Mesendoderm (in vitro differentiated cells): Measurements from ENCODE around the gene CIAO2A.
"Not testable (repeated sequence)": the region's sequence is repeated elsewhere in the genome, so short reads cannot be mapped to it uniquely, and the experiment has no call there.

Experiments
- DNase-seq: peaks from one replicate; pipeline ENCODE4 v3.0.0; 2013
- H2AK5ac ChIP-seq: 2 replicates; pipeline ENCODE4 v1.6.1; 2013; ENCODE audit warnings: low read length, inconsistent platforms
- H2BK120ac ChIP-seq: 2 replicates; pipeline ENCODE4 v1.6.1; 2013; ENCODE audit warnings: low read depth, mild to moderate bottlenecking, low read length, moderate library complexity, mixed read lengths
- H2BK15ac ChIP-seq: replicated peaks from 2 replicates; pipeline ENCODE4 v1.6.1; 2013; ENCODE audit warnings: low read depth, mild to moderate bottlenecking, moderate library complexity
- H2BK5ac ChIP-seq: 2 replicates; pipeline ENCODE4 v1.6.1; 2013; ENCODE audit warnings: low read length, inconsistent platforms
- H3K18ac ChIP-seq: 2 replicates; pipeline ENCODE4 v1.6.1; 2013; ENCODE audit warnings: mild to moderate bottlenecking, low read length, mixed read lengths
- H3K23ac ChIP-seq: one replicate; pipeline ENCODE4 v1.6.1; 2013; ENCODE audit warnings: low read length
- H3K27ac ChIP-seq: 2 replicates; pipeline ENCODE4 v1.5.1; 2013; ENCODE audit warnings: low read depth, mild to moderate bottlenecking, inconsistent platforms, low read length, moderate library complexity
- H3K27me3 ChIP-seq: 2 replicates; pipeline ENCODE4 v1.6.1; 2013; ENCODE audit warnings: low read length, control low read depth, mild to moderate bottlenecking, inconsistent platforms; ENCODE audit not compliant: insufficient read depth, poor library complexity
- H3K36me3 ChIP-seq: 2 replicates; pipeline ENCODE4 v1.6.1; 2013; ENCODE audit warnings: low read length, inconsistent platforms; ENCODE audit not compliant: control insufficient read depth, insufficient read depth
- H3K4ac ChIP-seq: one replicate; pipeline ENCODE4 v1.6.1; 2013; ENCODE audit warnings: low read depth, mild to moderate bottlenecking, low read length, moderate library complexity
- H3K4me1 ChIP-seq: 2 replicates; pipeline ENCODE4 v1.6.1; 2013; ENCODE audit warnings: low read depth, low read length, inconsistent platforms; ENCODE audit not compliant: control insufficient read depth
- H3K4me2 ChIP-seq: 2 replicates; pipeline ENCODE4 v1.6.1; 2013; ENCODE audit warnings: low read length
- H3K4me3 ChIP-seq: 2 replicates; pipeline ENCODE4 v1.5.1; 2013; ENCODE audit warnings: mild to moderate bottlenecking, low read length
- H3K56ac ChIP-seq: one replicate; pipeline ENCODE4 v1.6.1; 2013; ENCODE audit warnings: low read length
- H3K79me1 ChIP-seq: 2 replicates; pipeline ENCODE4 v1.6.1; 2013; ENCODE audit warnings: low read length, inconsistent platforms
- H3K79me2 ChIP-seq: 2 replicates; pipeline ENCODE4 v1.6.1; 2013; ENCODE audit warnings: mild to moderate bottlenecking, low read length; ENCODE audit not compliant: control insufficient read depth, insufficient read depth
- H3K9ac ChIP-seq: 2 replicates; pipeline ENCODE4 v1.6.1; 2013; ENCODE audit warnings: low read length, inconsistent platforms
- H4K5ac ChIP-seq: one replicate; pipeline ENCODE4 v1.6.1; 2013; ENCODE audit warnings: low read length
- H4K8ac ChIP-seq: one replicate; pipeline ENCODE4 v1.6.1; 2013; ENCODE audit warnings: low read depth, mild to moderate bottlenecking, control low read depth, low read length, moderate library complexity
- WGBS: extraction: QIAGEN DNeasy Blood & Tissue Kit; methylation state at CpG from one replicate; pipeline ENCODE4 v1.1.7; 2013; ENCODE audit warnings: low lambda C conversion rate, missing lambda C conversion rate; ENCODE audit not compliant: insufficient coverage; ENCODE audit errors: extremely low coverage; 5-methylcytosine and 5-hydroxymethylcytosine counted together

Gene CIAO2A

GRCh38 chr15:64090527-64090926, 3.1 kb downstream of the CIAO2A start:
- Histone ChIP-seq H3K23ac (no peak overlapping the region), H4K5ac (no peak overlapping the region), H3K18ac (no peak overlapping the region), H3K4me1 (peaks cover 4% of the 10 kb centered on the region), H3K9ac (no peak overlapping the region), H2AK5ac (no peak overlapping the region), H3K79me1 (peaks cover 12% of the 10 kb centered on the region), H3K79me2 (peaks cover 12% of the 10 kb centered on the region), H3K4me2 (no peak overlapping the region), H3K27me3 (no peaks in the 10 kb centered on the region), H2BK15ac (no peak overlapping the region), H3K56ac (no peak overlapping the region), H3K27ac (no peak overlapping the region), H2BK120ac (no peak overlapping the region), H3K4ac (no peak overlapping the region), H4K8ac (no peak overlapping the region), H3K36me3 (peaks cover 2% of the 10 kb centered on the region), H3K4me3 (no peak overlapping the region), H2BK5ac (no peak overlapping the region)
- no CpG with 5 or more reads among the region's 3 CpGs for WGBS
- DNase-seq, result no peak

DNA sequence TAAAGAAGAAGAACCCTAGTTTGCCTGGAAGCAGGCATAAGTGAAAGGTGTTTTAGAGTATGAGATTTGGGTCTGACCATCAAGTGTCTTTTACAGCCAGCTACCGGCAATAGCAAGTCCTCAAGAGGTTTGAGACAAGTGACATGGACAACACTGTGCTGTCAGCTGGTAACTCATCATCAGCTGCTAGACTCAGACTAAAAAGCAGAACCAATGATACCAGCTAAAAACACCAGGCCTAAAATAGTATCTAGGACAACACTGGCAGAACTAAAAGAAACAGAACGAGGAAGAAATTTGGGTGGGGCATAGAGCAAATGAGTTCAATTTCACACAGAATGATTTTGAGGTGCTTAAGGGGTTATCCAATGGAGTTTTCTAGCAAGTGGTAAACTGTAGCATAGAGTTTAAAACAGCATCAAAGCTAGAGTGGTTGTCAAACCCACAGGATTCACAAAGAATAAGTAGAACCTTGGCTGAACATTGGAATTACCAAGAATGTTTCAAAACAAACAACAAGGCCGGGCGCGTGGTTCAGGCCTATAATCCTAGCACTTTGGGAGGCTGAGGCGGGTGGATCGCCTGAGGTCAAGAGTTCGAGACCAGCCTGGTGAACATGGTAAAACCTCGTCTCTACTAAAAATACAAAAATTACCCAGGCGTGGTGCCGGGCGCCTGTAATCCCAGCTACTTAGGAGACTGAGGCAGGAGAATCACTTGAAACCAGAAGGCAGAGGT, 3.9 kb downstream of the CIAO2A start:
- WGBS, result no CpG with 5 or more reads among the region's 12 CpGs
- Histone ChIP-seq H3K79me1 (peaks cover 12% of the 10 kb centered on the region), H2BK120ac (no peak overlapping the region), H2AK5ac (no peak overlapping the region), H3K27ac (no peak overlapping the region), H2BK5ac (no peak overlapping the region), H3K4me2 (no peak overlapping the region), H3K9ac (no peak overlapping the region), H3K79me2 (peaks cover 12% of the 10 kb centered on the region), H4K5ac (no peak overlapping the region), H3K36me3 (peaks cover 2% of the 10 kb centered on the region), H3K56ac (no peak overlapping the region), H3K4ac (no peak overlapping the region), H3K23ac (no peak overlapping the region), H3K4me3 (no peak overlapping the region), H3K27me3 (no peaks in the 10 kb centered on the region), H2BK15ac (no peak overlapping the region), H4K8ac (no peak overlapping the region), H3K4me1 (peaks cover 4% of the 10 kb centered on the region), H3K18ac (no peak overlapping the region)
- no peak for DNase-seq

DNA sequence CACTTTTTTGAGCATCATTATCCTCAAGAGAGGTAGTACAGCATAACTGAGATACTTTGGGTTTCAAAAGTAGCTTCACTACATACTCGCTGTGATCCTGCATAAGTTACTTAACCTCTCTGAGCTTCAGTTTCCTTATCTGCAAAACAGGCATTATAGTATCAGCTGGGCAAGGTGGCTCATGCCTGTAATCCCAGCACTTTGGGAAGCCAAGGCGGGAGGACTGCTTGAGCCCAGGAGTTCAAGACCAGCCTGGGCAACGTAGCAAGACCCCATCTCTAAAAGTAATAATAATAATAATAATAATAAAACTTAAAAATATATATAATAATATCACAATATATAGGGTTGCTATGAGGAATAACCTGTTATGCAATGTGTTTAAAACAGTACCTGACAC, 10.9 kb downstream of the CIAO2A start:
- Histone ChIP-seq H2BK15ac (no peak overlapping the region), H4K8ac (no peak overlapping the region), H3K56ac (no peak overlapping the region), H3K9ac (no peak overlapping the region), H3K4me1 (no peaks in the 10 kb centered on the region), H2AK5ac (no peak overlapping the region), H3K18ac (no peak overlapping the region), H2BK5ac (no peak overlapping the region), H3K27me3 (no peaks in the 10 kb centered on the region), H3K4me2 (no peak overlapping the region), H3K4me3 (no peak overlapping the region), H4K5ac (no peak overlapping the region), H2BK120ac (no peak overlapping the region), H3K27ac (no peak overlapping the region), H3K36me3 (no peaks in the 10 kb centered on the region), H3K23ac (no peak overlapping the region), H3K79me2 (no peaks in the 10 kb centered on the region), H3K79me1 (peaks cover 2% of the 10 kb centered on the region), H3K4ac (no peak overlapping the region)
- no CpG with 5 or more reads among the region's 3 CpGs for WGBS
- DNase-seq, result no peak

DNA sequence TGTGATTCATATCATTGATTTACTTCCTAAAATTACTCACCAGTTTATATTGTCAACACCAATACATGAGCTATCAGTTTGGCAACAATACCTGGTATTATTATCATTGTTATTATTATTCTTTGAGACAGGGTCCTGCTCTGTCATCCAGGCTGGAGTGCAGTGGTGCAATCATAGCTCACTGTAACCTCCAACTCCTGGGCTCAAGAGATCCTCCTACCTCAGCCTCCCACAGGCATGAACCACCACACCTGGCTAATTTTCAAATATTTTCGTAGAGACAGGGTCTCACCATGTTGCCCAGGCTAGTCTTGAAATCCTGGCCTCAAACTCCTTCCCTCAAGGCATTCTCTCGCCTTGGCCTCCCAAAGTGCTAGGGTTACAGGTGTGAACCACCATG, 20.1 kb downstream of the CIAO2A start:
- not testable (repeated sequence) for H4K8ac ChIP-seq, H3K79me1 ChIP-seq, H3K27me3 ChIP-seq, H3K4me1 ChIP-seq, H2BK15ac ChIP-seq, DNase-seq, H3K4ac ChIP-seq, H3K9ac ChIP-seq, H3K36me3 ChIP-seq, H3K4me3 ChIP-seq, H3K18ac ChIP-seq, H3K79me2 ChIP-seq, H3K4me2 ChIP-seq, H2BK120ac ChIP-seq, H3K23ac ChIP-seq, H2BK5ac ChIP-seq, H3K27ac ChIP-seq, H3K56ac ChIP-seq, H4K5ac ChIP-seq, H2AK5ac ChIP-seq
- no CpG with 5 or more reads among the region's 2 CpGs for WGBS

- Histone ChIP-seq H3K27me3 (no peaks in the 10 kb centered on the region), H3K4me1 (no peaks in the 10 kb centered on the region), H3K4me2 (no peak overlapping the region), H2BK120ac (no peak overlapping the region), H3K56ac (no peak overlapping the region), H2BK5ac (no peak overlapping the region), H4K5ac (no peak overlapping the region), H3K36me3 (peaks cover 5% of the 10 kb centered on the region), H3K9ac (no peak overlapping the region), H3K79me2 (no peaks in the 10 kb centered on the region), H3K23ac (no peak overlapping the region), H4K8ac (no peak overlapping the region), H3K27ac (no peak overlapping the region), H3K18ac (no peak overlapping the region), H3K4ac (no peak overlapping the region), H2AK5ac (no peak overlapping the region), H3K4me3 (no peak overlapping the region), H2BK15ac (no peak overlapping the region), H3K79me1 (no peaks in the 10 kb centered on the region)
- no CpG with 5 or more reads among the region's 2 CpGs for WGBS
- no peak for DNase-seq
Measured at GRCh38 chr15:64072812-64073211, 20.8 kb downstream of the CIAO2A start.
